Stimulated activated CD4-positive, alpha-beta T cell treated with anti-CD3 and anti-CD28 coated beads, Interleukin-1b, Interleukin-23, amount 100 ng/mL, for 4 hours (primary cell): ENCODE measurements around the gene SFMBT1.
"Not testable (repeated sequence)": the region's sequence is repeated elsewhere in the genome, so short reads cannot be mapped to it uniquely, and the experiment has no call there.

Experiments used
- DNase-seq, 2 donors: peaks; one replicate each; pipeline ENCODE4 v3.0.0-alpha.2; 2020; ENCODE audit warnings: low read depth in 2 of 2

Gene SFMBT1

GRCh38 chr3:53072653-53073552 is 27.0 kb upstream of the SFMBT1 start:
- DNase-seq = peak; percentile 77 to 80

- DNase-seq = no peak
Observed at GRCh38 chr3:53071882-53072431, 26.1 kb upstream of the SFMBT1 start.

GRCh38 chr3:53069422-53070068 is 23.7 kb upstream of the SFMBT1 start:
- no peak for DNase-seq

- no peak for DNase-seq
Observed at GRCh38 chr3:53068176-53068575, 22.3 kb upstream of the SFMBT1 start.

GRCh38 chr3:53067567-53067966 is 21.7 kb upstream of the SFMBT1 start:
- DNase-seq = no peak

- no peak for DNase-seq
Observed at GRCh38 chr3:53065841-53066480, 20.1 kb upstream of the SFMBT1 start.

GRCh38 chr3:53062905-53063304 is 17.0 kb upstream of the SFMBT1 start:
- DNase-seq = no peak

GRCh38 chr3:53056442-53056841 is 10.6 kb upstream of the SFMBT1 start:
- no peak for DNase-seq

- DNase-seq = not testable (repeated sequence)
Observed at GRCh38 chr3:53054233-53054632, 8.4 kb upstream of the SFMBT1 start.

- no peak for DNase-seq
Observed at GRCh38 chr3:53051929-53052328, 6.1 kb upstream of the SFMBT1 start.

- no peak for DNase-seq
Observed at GRCh38 chr3:53049987-53050386, 4.1 kb upstream of the SFMBT1 start.

GRCh38 chr3:53046171-53047170 is 598 bp upstream of the SFMBT1 start:
- DNase-seq = peak; percentile 36 to 46

GRCh38 chr3:53044711-53045517 is 959 bp downstream of the SFMBT1 start:
- DNase-seq = peak; percentile 25 to 52

GRCh38 chr3:53044371-53044710 is 1.5 kb downstream of the SFMBT1 start:
- DNase-seq = no peak

- DNase-seq = no peak
Observed at GRCh38 chr3:53043738-53044137, 2.1 kb downstream of the SFMBT1 start.

- DNase-seq = no peak
Observed at GRCh38 chr3:53042651-53043050, 3.2 kb downstream of the SFMBT1 start.

GRCh38 chr3:53040351-53040820 is 5.5 kb downstream of the SFMBT1 start:
- no peak for DNase-seq

GRCh38 chr3:53039376-53039752 is 6.5 kb downstream of the SFMBT1 start:
- DNase-seq = no peak

GRCh38 chr3:53038679-53039375 is 7.0 kb downstream of the SFMBT1 start:
- no peak for DNase-seq
